Measurements from ENCODE around the gene SAMSN1. TPM values are rescaled to one million over a fixed set of nuclear protein-coding genes. Genes with fewer than 3 reads are reported as not detected.

SAMSN1 gene
- total RNA-seq, 1 donor from 2014 or later: not detected

Other genes with a start within 250 kb of the SAMSN1 start
- 45.8 and 47.9 TPM in 2 replicates for gene HSPA13, start 163.2 kb downstream of the SAMSN1 start, total RNA-seq